ENCODE data around the gene INPP5F. TPM values are rescaled to one million over a fixed set of nuclear protein-coding genes. Genes with fewer than 3 reads are reported as not detected.

The INPP5F gene
- total RNA-seq, 1 donor from 2014 or later, result 12.9 TPM

GRCh38 chr10:119821182-119821581, 95.3 kb downstream of the INPP5F start:
- no peak for DNase-seq

- no peak for DNase-seq
Measured at GRCh38 chr10:119824299-119824698, 98.4 kb downstream of the INPP5F start.

GRCh38 chr10:119826771-119827170, 100.9 kb downstream of the INPP5F start:
- DNase-seq, result no peak

GRCh38 chr10:119827430-119827829, 101.6 kb downstream of the INPP5F start:
- no peak for DNase-seq

GRCh38 chr10:119829429-119829828, 103.6 kb downstream of the INPP5F start:
- no peak for DNase-seq

GRCh38 chr10:119830851-119831250, 105.0 kb downstream of the INPP5F start:
- no peak for DNase-seq

GRCh38 chr10:119831656-119832055, 105.8 kb downstream of the INPP5F start:
- DNase-seq, result no peak

- DNase-seq, result no peak
Measured at GRCh38 chr10:119832951-119833350, 107.1 kb downstream of the INPP5F start.

- DNase-seq, result no peak
Measured at GRCh38 chr10:119834188-119834587, 108.3 kb downstream of the INPP5F start.

GRCh38 chr10:119845656-119846055, 119.8 kb downstream of the INPP5F start:
- DNase-seq, result no peak

GRCh38 chr10:119849031-119849789, 123.4 kb downstream of the INPP5F start:
- DNase-seq, result peak; percentile 8

- no peak for DNase-seq
Measured at GRCh38 chr10:119849944-119850343, 124.1 kb downstream of the INPP5F start.

- DNase-seq, result no peak
Measured at GRCh38 chr10:119852277-119852676, 126.4 kb downstream of the INPP5F start.

- no peak for DNase-seq
Measured at GRCh38 chr10:119852822-119853221, 127.0 kb downstream of the INPP5F start.

- DNase-seq, result no peak
Measured at GRCh38 chr10:119853574-119853973, 127.7 kb downstream of the INPP5F start.

GRCh38 chr10:119858063-119858462, 132.2 kb downstream of the INPP5F start:
- DNase-seq, result no peak

- peak; percentile 78 for DNase-seq
Measured at GRCh38 chr10:119859420-119860258, 133.8 kb downstream of the INPP5F start.

- no peak for DNase-seq
Measured at GRCh38 chr10:119860866-119861607, 135.2 kb downstream of the INPP5F start.

GRCh38 chr10:119862524-119862923, 136.7 kb downstream of the INPP5F start:
- DNase-seq, result no peak

- no peak for DNase-seq
Measured at GRCh38 chr10:119863951-119864565, 138.2 kb downstream of the INPP5F start.

- no peak for DNase-seq
Measured at GRCh38 chr10:119865699-119866240, 139.9 kb downstream of the INPP5F start.

- no peak for DNase-seq
Measured at GRCh38 chr10:119867317-119867716, 141.5 kb downstream of the INPP5F start.
